OCI-LY1 (cell line): Measurements from ENCODE around the gene ACOT11.

Experiments
- H2AFZ ChIP-seq: fragments of 200-600 bp; sonication (generic), shearing (Covaris generic); 2 replicates; pipeline ENCODE4 v1.6.0; 2014; ENCODE audit warnings: antibody characterized with exemption, mild to moderate bottlenecking, low read length
- H3F3A ChIP-seq: fragments of 200-600 bp; sonication (generic), shearing (Covaris generic); 2 replicates; pipeline ENCODE4 v1.6.0; 2014; ENCODE audit warnings: mild to moderate bottlenecking, antibody characterized with exemption, low read length, moderate library complexity; ENCODE audit not compliant: insufficient read depth
- H3K27ac ChIP-seq: fragments of 200-600 bp; sonication (generic); 2 replicates; pipeline ENCODE4 v1.5.1; 2014; ENCODE audit warnings: low read length, mixed run types, mild to moderate bottlenecking, low read depth; ENCODE audit not compliant: poor library complexity, severe bottlenecking
- H3K27me3 ChIP-seq: fragments of 200-600 bp; sonication (generic); 2 replicates; pipeline ENCODE4 v1.6.0; 2014; ENCODE audit warnings: antibody characterized with exemption, mild to moderate bottlenecking, low read length, moderate library complexity; ENCODE audit not compliant: insufficient read depth
- H3K36me3 ChIP-seq: fragments of 200-600 bp; sonication (generic); 2 replicates; pipeline ENCODE4 v1.6.1; 2014; ENCODE audit warnings: mild to moderate bottlenecking, antibody characterized with exemption, low read length, moderate library complexity, mixed read lengths; ENCODE audit not compliant: insufficient read depth
- H3K4me1 ChIP-seq: fragments of 200-600 bp; sonication (generic); 2 replicates; pipeline ENCODE4 v1.5.1; 2014; ENCODE audit warnings: mild to moderate bottlenecking, low read length, moderate library complexity; ENCODE audit not compliant: insufficient read depth, severe bottlenecking
- H3K4me2 ChIP-seq: fragments of 200-600 bp; sonication (generic), shearing (Covaris generic); 2 replicates; pipeline ENCODE4 v1.6.1; 2014; ENCODE audit warnings: low read length
- H3K4me3 ChIP-seq: fragments of 200-600 bp; sonication (generic); 2 replicates; pipeline ENCODE4 v1.5.1; 2014; ENCODE audit warnings: low read length, low read depth, mild to moderate bottlenecking, mixed read lengths; ENCODE audit not compliant: poor library complexity, severe bottlenecking
- H3K79me2 ChIP-seq: fragments of 200-600 bp; shearing (Covaris generic); 2 replicates; pipeline ENCODE4 v1.6.1; 2016; ENCODE audit warnings: mixed run types, low read length, mixed read lengths; ENCODE audit not compliant: insufficient read depth
- H3K9ac ChIP-seq: fragments of 200-600 bp; sonication (generic), shearing (Covaris generic); 2 replicates; pipeline ENCODE4 v1.6.1; 2014; ENCODE audit warnings: mild to moderate bottlenecking, low read length, mixed read lengths
- H3K9me2 ChIP-seq: fragments of 200-600 bp; sonication (generic), shearing (Covaris generic); 2 replicates; pipeline ENCODE4 v1.6.1; 2014; ENCODE audit warnings: low read depth, mild to moderate bottlenecking, low read length, mixed read lengths
- H3K9me3 ChIP-seq: fragments of 200-600 bp; shearing (Covaris generic); 2 replicates; pipeline ENCODE4 v1.6.1; 2014; ENCODE audit warnings: low read length, mixed read lengths
- H4K20me1 ChIP-seq: fragments of 200-600 bp; sonication (generic), shearing (Covaris generic); 2 replicates; pipeline ENCODE4 v1.6.0; 2016; ENCODE audit warnings: mild to moderate bottlenecking, low read length; ENCODE audit not compliant: insufficient read depth
- EZH2 ChIP-seq: fragments of 200-600 bp; sonication (generic), shearing (Covaris generic); IDR thresholded peaks from 2 replicates; pipeline ENCODE4 v1.8.0; 2017; ENCODE audit warnings: borderline replicate concordance, mixed run types, mild to moderate bottlenecking, antibody characterized with exemption, low read length, moderate library complexity, mixed read lengths
- TF ChIP-seq, protein P1 (sequence below): fragments of 200-600 bp; sonication (generic), shearing (Covaris generic); IDR thresholded peaks from 2 replicates; pipeline ENCODE4 v1.5.1; 2017; ENCODE audit warnings: mild to moderate bottlenecking, antibody characterized with exemption, low read length, moderate library complexity, mixed read lengths

Gene ACOT11

DNA sequence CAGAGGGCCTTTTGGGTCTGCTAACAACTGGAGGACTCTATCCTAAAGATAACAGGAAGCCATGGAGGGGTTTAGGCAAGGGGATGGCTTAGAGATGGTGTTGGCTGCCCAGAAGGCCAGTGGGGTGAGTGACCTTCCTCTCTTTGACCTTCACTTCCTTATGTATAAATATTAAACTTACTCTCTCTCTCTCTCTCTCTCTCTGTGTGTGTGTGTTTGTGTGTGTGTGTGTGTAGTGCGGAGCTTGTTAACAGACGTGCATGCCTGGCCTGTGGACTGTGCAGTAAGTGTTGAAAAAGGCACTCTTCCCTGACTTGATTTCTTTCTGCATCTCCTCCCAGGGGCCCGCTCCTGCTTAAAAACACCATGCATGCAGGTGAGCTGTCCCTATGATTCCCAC, 103.6 kb downstream of the ACOT11 start:
- H3K27ac ChIP-seq: no peak overlapping the region
- H3K27me3 ChIP-seq: no peaks in the 10 kb centered on the region
- H3K9me3 ChIP-seq: no peaks in the 10 kb centered on the region
- TF ChIP-seq EZH2: no peak
- TF ChIP-seq, protein P1, sequence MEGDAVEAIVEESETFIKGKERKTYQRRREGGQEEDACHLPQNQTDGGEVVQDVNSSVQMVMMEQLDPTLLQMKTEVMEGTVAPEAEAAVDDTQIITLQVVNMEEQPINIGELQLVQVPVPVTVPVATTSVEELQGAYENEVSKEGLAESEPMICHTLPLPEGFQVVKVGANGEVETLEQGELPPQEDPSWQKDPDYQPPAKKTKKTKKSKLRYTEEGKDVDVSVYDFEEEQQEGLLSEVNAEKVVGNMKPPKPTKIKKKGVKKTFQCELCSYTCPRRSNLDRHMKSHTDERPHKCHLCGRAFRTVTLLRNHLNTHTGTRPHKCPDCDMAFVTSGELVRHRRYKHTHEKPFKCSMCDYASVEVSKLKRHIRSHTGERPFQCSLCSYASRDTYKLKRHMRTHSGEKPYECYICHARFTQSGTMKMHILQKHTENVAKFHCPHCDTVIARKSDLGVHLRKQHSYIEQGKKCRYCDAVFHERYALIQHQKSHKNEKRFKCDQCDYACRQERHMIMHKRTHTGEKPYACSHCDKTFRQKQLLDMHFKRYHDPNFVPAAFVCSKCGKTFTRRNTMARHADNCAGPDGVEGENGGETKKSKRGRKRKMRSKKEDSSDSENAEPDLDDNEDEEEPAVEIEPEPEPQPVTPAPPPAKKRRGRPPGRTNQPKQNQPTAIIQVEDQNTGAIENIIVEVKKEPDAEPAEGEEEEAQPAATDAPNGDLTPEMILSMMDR: no peak
- H3K79me2 ChIP-seq: no peaks in the 10 kb centered on the region
- H3K4me3 ChIP-seq: no peak overlapping the region
- H2AFZ ChIP-seq: no peak overlapping the region
- no peak overlapping the region for H3K4me2 ChIP-seq
- no peaks in the 10 kb centered on the region for H3K9me2 ChIP-seq
- H3K9ac ChIP-seq: no peak overlapping the region
- H4K20me1 ChIP-seq: no peaks in the 10 kb centered on the region
- no peaks in the 10 kb centered on the region for H3K4me1 ChIP-seq
- H3K36me3 ChIP-seq: no peaks in the 10 kb centered on the region
- H3F3A ChIP-seq: no peaks in the 10 kb centered on the region

DNA sequence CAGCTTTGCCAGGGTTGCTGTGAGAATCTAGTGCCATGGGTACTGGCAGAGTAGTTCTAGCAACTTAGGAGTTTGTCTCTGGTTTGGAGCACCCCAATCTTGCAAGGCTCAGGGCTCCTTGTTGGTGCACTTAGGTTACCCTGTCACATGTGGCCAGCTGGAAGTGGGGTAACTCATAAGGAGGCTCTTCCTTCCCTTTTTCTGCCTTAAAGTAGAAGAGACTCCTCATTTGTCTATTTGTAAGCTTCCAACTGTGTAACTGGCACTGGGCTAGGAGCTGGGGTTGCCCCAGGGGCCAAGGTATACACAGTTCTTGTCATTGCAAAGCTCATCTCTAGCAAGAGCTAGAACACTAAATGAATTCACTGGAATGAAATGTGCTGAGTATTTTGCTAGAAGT, 104.1 kb downstream of the ACOT11 start:
- no peak overlapping the region for H3K9ac ChIP-seq
- TF ChIP-seq, protein P1: no peak
- TF ChIP-seq EZH2: no peak
- no peaks in the 10 kb centered on the region for H3K9me2 ChIP-seq
- H3K4me2 ChIP-seq: no peak overlapping the region
- H3K4me3 ChIP-seq: no peak overlapping the region
- no peaks in the 10 kb centered on the region for H4K20me1 ChIP-seq
- no peaks in the 10 kb centered on the region for H3F3A ChIP-seq
- H3K27me3 ChIP-seq: no peaks in the 10 kb centered on the region
- no peak overlapping the region for H2AFZ ChIP-seq
- H3K79me2 ChIP-seq: no peaks in the 10 kb centered on the region
- H3K9me3 ChIP-seq: no peaks in the 10 kb centered on the region
- H3K27ac ChIP-seq: no peak overlapping the region
- H3K36me3 ChIP-seq: no peaks in the 10 kb centered on the region
- H3K4me1 ChIP-seq: no peaks in the 10 kb centered on the region

DNA sequence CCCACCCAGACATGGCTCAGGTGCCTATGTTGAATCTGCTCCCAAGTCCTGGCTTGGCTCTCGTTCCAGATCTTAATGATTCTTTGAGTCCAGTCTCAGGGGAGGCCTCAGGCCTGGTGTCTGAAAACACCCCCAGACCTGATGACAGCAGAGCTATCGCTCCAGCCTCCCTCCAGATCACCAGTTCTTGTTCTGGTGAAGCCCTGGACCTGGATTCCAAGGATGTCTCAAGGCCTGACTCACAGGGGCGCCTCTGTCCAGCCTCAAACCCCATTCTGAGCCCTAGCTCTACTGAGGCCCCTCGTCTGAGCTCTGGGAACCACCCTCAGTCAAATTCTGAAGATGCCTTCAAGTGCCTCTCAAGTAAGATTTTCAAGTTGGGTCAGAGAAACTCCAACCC, 105.0 kb downstream of the ACOT11 start:
- Histone ChIP-seq H3F3A (no peaks in the 10 kb centered on the region), H3K36me3 (no peaks in the 10 kb centered on the region), H4K20me1 (no peaks in the 10 kb centered on the region), H3K9me2 (no peaks in the 10 kb centered on the region), H3K9me3 (0 out of 2 replicates have a peak, but pooled peaks cover 1% of the 10 kb centered on the region), H3K27me3 (no peaks in the 10 kb centered on the region), H3K4me1 (no peaks in the 10 kb centered on the region), H3K4me3 (no peak overlapping the region), H3K9ac (no peak overlapping the region), H2AFZ (no peak overlapping the region), H3K79me2 (no peaks in the 10 kb centered on the region), H3K4me2 (no peak overlapping the region), H3K27ac (no peak overlapping the region)
- no peak for TF ChIP-seq EZH2
- TF ChIP-seq, protein P1: no peak
